GM18508 (cell line): Measurements from ENCODE around the gene MMP17.

Experiments
- ATAC-seq: cut with Tn5 transposase; IDR thresholded peaks from one replicate; pipeline ENCODE4 v1.9.1; 2021; ENCODE audit warnings: moderate number of reproducible peaks; ENCODE audit not compliant: insufficient read depth, unreplicated experiment

Gene MMP17

DNA sequence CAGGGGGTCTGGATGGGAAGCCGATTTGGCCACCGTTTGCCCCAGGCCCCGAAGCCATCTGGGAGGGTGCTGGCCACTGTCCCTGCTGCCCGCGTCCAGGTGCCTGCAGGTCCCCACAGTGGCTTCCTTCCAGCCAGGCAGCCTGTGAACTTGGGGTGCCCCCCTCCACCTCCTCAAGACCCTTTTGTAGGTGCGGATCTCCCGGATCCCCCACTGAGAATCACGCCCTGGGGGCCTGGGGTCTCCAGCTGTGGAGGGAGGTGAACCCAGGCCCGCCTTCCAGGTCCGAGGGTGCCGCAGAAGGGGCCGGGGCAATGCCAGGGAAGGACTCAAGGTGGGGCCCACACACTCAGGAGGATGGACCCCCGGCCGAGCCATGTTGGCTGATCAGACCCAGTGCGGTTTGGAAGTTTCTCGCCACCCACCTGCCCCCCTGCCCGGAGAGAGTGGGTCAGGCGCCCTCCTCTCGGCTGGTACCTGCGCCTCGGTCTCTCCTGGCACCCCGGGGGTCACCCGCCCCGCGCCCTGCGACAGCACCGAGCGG, 1.7 kb downstream of the MMP17 start:
- no peak for ATAC-seq

DNA sequence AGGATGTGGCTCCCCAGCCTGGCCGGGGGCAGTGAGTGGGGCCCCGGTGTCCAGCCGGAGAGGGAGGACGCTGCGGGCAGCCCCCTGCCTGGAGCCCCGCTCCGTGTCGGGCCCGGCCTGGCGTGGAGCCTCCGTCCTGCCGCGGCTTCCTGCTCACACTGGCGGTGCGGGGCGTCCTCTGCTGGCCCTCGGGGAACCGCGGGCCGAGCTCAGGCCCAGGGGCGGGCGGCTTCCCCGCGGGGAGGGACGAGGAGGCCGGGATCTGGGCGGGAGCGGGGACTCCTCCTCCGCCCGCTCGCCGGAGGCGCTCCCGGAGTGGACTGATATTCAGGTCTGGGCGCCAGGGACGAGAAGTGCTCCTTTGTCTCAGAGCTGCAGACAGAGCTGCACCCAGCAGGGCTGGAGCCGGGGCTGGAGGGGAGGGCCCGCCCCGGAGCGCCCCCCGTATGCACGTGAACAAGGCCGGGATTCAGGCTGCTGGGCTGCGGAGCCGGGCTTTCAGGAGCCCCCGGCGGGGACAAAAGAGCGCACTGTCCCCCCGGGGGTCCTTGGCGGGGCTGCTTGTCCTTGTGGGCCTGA, 2.2 kb downstream of the MMP17 start:
- no peak for ATAC-seq

DNA sequence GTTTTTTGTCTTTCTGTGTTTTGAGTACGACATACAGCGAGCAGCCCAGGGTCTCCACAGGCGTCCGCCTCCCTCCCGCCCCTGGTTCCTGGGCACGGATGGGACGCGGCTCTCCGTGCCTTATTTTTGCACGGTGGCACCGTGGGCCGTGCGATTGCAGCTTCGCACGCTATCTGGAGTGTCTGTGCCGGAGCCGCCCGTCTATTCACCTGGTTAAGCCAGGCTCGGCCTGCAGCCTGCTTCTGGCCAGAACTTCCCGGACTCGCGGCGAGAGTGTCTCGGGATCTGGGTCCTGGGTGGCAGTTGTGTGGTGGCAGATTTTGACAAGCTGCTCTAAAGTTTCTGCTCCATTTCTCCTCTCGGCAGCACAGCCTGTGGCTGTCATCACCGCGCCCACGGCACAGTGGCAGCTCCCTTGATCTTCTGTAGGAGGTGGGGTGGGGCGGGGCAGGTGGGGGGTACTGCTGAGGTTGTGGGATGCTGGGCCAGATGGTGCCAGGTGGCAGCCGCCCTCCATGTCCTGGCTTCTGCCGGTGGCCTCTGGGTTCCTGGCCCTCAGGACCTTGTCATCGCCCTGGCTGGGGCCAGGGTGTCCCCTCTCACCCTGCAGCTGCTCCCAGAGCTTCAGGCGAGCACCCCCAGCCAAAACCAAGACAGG, 2.9 kb downstream of the MMP17 start:
- no peak for ATAC-seq

DNA sequence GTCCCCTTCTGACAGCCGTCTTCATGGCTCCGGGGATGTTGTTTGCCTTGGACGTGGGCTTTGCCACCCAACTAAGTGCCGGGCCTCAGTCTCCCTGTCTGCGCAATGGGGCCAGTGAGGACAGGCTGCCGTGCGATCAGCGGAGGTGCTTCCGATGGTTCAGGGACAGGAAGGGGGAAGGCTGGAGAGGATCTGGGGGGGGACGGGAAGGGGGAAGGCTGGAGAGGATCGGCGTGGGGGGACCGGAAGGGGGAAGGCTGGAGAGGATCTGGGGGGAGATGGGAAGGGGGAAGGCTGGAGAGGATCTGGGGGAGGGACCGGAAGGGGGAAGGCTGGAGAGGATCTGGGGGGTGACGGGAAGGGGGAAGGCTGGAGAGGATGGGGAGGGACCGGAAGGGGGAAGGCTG, 3.4 kb downstream of the MMP17 start:
- no peak for ATAC-seq

DNA sequence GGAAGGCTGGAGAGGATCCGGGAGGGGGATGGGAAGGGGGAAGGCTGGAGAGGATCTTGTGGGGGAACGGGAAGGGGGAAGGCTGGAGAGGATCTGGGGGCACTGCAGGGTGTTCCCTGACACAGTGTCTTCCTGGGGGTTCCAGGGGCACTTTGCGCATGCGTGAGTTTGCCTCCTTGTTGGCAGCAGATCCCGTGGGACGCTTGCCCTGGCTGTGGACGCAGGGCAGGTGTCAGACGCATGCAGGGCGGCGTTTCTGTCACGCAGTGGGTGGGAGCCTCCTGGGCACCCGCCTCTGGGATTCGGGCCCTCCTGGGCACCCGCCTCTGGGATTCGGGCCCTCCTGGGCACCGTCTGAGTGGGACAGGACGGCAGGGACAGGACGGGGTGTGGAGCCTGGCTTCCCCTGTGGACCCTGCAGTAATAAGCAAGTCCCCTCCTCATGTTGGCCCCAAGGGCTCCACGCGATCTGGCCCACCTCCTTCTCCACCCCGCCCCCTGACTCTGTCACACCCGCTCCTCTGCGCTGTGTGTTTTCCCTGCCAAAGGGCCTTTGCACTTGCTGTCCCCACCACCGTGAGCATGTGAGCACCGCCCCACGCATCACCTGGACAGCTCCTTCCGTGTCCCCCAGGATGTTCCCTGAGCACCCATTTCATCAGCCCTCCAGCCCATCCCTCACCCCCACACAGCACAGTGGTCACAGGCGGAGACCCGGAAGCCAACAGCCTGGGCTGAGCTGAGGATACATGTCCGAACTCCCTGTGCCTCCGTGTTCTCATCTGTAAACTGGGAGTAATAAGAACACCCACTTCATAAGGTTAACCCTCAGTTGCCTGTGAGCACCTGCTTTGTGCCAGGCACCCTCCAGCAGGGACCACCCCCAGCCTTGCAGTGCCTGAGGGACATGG, 4.4 kb downstream of the MMP17 start:
- ATAC-seq, result no peak

DNA sequence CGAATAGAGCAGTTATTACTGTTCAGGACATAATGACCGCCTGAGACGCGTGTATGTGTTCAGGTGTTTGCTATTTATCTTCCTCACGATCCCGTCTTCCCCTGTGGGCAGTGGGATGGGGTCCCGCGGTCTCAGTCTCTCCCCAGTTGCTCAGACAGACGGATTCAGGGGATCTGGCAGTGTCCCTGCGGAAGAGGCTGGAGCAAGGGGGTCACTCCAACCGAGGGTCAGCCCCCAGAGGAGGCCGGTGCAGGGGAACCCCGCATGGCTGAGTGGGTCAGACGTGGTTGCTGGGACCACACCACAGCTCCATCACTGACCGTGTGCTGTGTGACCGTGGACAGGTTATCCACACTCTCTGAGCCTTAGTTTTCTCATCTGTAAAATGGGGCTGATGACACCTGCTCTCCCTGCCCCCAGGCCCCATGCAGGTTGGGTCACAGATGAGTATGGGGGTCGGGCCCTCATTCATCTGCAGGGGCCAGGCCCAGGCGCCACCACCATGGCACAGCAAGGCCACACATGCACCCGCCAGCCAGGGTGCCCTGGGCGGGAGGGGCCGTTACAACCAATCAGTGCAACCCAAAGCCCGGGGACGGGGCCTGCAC, 5.2 kb downstream of the MMP17 start:
- no peak for ATAC-seq

DNA sequence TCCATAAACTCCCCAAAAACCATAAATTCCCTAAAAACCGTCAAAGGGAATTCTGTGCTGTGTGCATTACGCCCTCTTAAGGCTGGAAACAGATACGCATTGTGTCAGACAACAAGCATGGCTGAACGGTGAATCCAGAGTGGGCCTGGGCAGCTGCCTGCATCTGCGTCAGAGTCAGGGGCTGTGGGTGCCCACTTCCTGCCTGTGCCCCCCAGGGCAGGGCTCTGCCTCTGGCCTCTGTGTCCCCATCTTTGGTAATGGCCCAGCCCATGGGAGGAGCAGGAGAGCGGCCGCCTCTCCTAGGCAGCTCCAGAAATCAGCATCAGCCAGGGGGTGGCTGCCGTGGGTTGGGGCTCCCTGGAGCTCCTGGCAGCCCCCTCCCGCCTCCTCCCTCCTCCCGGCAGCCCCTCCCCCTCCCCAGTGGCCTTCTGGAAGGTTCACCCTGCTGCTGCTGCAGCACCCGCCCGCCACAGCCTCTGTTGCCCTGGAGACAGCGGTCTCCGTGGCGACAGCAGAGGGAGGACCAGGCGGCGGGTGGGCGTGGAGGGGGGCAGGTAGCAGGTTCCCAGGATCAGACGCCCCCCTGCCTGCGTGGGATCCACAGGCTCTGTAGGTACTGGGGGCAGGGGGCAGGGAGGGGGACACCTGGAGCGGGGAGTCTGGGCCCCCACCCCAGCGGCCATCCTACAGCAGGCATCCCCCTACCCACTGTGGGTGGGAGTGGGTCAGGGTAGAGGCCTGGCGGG, 5.9 kb downstream of the MMP17 start:
- ATAC-seq, result no peak

DNA sequence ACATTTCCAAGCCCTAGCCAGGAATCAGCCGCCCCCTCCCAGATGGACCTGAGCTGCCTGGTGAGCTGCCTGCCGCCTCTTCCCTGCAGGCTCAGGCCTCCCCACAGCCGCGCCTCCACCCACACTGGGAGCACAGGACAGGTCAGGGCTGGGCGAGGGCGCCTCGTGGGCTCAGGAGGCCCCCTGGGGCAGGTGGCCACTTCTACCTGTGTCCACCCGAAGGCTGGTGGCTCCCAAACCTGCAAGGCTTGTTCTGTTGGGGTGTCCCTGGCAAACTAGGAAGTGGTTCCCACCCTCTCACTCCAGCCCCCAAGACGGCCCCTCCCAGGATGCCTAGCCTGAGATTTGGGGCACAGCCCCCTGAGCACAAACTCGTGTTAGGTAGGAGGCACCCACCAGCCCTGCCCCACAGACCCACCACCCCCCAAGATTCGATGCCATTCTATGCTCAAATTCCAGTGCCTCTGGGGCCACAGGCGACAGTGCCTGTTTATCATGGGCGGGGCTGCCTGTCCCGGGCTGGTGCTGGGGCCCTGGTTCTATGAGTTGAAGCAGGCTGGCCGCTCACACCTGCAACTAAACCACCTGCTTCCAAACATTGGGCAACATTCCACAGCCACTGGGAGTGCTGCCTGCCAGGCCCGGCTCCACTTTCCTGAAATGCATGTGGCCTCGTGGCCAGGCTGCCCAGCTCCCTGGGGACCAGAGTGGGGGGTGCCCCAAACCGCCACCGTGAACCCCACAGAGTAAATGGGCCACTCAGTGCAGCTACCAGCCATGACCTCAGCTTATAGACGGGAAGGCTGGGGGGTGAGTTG, 6.8 kb downstream of the MMP17 start:
- no peak for ATAC-seq

DNA sequence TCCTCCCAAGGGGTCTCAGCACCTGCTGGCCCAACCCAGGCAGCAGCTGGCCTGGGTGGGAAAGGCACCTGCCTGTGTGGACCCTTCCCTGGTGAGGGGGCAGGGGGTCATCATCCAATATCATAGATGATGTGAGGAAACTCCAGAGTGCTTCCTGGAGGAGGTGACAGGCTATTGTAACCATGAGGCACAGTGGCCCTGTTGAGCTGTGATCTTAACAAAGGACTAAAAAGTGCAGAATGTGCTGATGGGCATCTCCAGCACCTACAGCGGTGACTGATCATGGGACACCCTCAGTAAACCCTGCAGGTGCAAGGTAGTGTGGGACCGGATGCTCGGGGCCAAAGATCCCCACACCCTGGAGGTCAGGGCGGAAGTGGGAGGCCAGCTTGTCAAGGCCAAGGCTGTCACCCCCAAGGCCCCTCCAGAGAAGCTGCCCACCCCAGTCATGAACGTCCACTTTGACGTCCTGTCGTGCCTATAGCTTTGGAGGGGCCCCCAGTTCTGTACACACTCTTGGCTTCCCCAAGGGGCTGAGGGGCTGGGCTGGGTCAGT, 7.5 kb downstream of the MMP17 start:
- ATAC-seq, result no peak

DNA sequence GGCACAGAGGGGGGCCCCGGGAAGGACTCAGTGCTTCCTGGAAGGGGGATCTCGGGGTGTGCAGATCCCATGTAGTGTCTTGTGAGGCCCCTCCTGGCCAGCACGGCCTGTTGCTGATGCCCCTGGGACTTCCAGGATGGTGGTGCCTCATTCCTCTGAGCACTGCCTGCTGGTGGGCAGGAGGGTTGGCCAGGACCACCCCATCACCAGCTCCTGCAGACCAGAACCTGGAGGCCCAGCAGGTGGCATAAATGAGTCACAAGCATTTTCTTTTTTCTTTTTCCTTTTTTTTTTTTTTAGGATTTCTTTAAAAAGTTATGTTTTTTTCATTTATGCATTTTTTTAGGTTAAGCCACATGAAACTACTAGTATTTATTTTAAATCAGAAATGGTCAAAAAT, 8.0 kb downstream of the MMP17 start:
- no peak for ATAC-seq

DNA sequence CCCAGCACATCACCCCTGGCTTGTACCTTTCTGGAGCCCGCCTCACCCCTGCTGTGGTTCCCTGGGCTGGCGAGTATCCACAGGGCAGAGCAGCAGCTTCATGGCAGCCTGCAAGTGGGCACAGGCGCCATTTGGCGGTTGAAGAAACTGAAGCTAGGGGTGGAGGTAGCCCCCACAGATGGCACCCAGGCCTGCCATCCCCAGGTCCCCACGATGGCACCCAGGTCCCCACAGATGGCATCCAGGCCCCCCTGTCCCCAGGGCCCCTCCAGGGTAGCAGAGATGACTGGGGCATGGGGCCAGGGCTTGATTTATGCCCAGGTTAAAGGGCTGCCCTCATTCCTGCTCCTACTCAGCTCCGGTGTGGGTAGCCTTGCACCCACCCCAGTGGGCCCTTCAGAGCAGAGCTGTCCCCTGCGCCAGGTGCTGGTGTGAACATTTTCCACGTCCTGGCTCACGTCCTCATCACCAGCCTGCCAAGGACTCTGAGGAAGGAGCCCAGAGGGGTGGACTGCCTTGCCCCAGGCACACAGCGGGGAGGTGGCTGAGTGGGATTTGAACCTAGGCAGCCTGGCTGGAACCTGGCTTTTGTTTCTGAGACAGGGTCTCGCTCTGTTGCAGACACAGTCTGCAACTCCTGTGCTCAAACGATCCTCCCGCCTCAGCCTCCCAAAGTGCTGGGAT, 8.7 kb downstream of the MMP17 start:
- no peak for ATAC-seq

DNA sequence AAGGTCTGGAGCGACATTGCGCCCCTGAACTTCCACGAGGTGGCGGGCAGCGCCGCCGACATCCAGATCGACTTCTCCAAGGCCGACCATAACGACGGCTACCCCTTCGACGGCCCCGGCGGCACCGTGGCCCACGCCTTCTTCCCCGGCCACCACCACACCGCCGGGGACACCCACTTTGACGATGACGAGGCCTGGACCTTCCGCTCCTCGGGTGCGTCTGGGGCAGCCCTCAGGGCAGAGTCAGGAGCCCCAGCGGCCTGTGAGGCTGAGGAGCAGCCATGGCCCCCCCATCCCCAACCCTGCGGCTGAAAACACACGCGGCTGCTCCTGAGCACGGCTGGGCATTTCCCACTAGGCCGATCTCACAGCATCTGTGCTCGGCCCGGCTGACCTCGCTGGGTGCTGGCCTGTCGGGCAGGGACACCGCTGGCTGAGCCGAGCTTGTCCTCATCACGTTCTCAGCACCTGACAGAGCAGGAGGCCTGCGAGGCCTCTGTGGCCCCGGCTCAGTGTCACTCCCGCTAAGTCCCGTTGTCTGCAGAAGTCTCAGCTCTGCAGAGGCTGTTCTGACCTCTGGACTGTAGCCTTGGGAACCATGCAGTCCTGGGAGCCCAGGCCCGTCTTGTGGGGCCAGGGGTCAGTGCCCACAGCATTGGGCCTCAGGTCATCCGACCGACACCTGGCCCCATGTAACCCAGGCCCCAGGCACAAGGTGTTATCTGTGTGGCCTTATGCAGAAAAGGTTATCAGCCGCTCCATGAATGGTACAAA, 12.6 kb downstream of the MMP17 start:
- ATAC-seq, result no peak

DNA sequence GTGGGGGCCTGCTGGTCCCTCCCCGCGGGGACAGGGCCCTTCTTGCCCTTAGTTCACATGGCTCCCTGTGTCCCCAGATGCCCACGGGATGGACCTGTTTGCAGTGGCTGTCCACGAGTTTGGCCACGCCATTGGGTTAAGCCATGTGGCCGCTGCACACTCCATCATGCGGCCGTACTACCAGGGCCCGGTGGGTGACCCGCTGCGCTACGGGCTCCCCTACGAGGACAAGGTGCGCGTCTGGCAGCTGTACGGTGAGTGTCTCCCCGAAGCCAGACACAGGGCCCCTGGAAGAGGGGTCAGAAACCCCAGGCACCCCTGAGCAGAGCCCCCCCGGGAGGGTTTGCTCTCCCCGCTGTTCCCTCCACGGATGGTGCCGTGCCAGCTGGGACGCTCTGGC, 13.4 kb downstream of the MMP17 start:
- ATAC-seq, result no peak

DNA sequence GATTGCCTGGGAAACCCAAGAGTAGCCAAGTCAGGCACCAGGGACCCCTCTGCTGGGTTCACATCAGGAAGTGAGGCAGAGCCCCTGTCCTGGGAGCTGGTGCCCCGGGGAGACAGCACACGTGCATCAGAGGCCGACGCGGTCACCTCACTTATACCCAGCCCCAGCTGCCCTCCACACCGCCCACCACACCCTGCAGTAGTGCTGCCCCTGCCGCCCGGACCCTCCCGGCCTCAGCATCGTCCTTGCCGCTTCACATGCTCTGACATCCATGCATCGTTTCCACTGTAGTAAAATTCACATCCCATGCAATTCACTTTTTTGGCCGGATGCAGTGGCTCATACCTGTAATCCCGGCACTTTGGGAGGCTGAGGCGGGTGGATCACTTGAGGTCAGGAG, 14.0 kb downstream of the MMP17 start:
- ATAC-seq, result no peak

DNA sequence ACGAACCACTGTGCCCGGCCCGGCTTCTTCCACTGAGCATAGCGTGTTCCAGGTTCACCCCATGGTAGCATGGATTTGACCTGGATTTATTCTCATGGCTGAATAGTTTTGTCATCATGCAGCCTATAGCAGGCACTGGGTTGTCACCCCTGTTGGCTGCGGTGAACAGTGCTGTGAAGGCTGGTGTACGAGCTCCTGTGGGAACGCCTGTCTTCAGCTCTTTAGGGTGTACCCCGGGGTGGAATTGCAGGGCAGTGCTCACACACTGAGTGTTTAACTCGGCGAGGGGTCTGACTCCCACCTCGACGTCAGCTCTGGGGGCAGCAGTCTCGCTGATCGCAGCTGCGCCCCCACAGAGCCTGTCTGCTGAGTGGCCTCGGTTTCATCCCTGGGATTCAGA, 15.3 kb downstream of the MMP17 start:
- no peak for ATAC-seq

DNA sequence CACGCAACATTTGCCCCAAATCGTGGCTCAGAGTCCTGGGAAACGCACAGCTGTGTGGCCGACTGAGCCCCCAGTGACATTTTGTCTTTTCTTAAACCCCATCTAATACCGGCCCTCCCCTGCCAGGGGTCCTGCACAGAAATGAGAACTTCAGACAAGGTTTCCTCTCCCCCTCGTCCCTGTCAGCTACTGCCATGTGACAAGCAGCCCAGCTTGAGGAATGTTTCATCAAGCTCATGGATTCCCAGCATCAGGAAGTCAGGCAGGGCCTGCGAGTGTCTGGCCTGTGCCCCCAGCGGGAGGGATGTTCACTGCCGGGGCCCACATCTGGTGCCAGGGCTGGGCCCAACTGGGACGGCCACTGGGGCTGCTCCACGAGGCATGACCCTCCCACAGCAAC, 15.9 kb downstream of the MMP17 start:
- ATAC-seq, result no peak

DNA sequence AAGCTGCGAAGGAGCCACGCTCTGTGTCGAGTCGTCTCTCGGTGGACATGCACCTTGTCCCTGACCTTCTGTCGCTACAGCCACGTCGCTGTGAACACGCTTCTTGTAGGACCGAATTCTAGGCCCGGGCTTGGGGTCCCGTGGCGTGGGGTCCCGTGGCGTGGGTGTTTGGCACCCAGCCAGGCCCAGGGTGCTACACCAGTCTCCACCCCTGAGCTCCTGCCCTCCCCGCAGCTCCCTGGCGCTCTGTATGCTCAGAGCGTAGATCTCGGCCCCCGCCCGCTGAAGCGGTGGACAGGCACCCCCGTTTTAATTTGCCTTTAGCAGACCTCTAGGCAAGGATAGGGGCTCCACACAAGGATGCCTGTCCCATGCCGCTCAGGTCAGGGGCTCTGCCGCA, 16.5 kb downstream of the MMP17 start:
- ATAC-seq, result no peak

DNA sequence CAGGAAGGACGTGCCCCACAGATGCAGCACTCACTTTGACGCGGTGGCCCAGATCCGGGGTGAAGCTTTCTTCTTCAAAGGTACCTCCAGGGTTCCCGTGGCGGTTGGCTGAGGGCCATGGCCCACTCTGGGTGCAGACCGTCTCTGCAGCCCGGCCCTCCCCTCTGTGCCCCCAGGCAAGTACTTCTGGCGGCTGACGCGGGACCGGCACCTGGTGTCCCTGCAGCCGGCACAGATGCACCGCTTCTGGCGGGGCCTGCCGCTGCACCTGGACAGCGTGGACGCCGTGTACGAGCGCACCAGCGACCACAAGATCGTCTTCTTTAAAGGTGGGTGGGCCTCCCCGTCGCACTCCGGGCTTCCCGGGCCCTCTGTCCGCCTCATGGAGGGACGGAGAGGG, 16.9 kb downstream of the MMP17 start:
- ATAC-seq, result no peak
